Fibroblast of the aortic adventitia (primary cell): ENCODE measurements around the gene LYVE1. TPM values are rescaled to one million over a fixed set of nuclear protein-coding genes. Genes with fewer than 3 reads are reported as not detected.

Experiments used
- DNase-seq: peaks from one replicate; pipeline ENCODE4 v3.0.0-alpha.2; 2010; ENCODE audit warnings: low read depth
- H3K4me3 ChIP-seq: 2 replicates; pipeline ENCODE4 v1.5.1; 2011; ENCODE audit warnings: low read depth, mild to moderate bottlenecking, control low read depth, low read length, moderate library complexity
- CTCF ChIP-seq: IDR thresholded peaks from 2 replicates; pipeline ENCODE4 v1.5.1; 2011; ENCODE audit warnings: mild to moderate bottlenecking, low read length, control low read depth, inconsistent platforms; ENCODE audit not compliant: insufficient read depth
- total RNA-seq: library from RNA; depleted of rRNA; stranded (reverse); fragments of >200 nt; gene quantifications from 2 replicates; pipeline ENCODE4 v1.2.3, GENCODE V29; 2012; ENCODE audit warnings: low replicate concordance

The LYVE1 gene
- total RNA-seq, 1 donor, result not detected

GRCh38 chr11:10606536-10607208, 38.2 kb upstream of the LYVE1 start:
- DNase-seq, result peak; percentile 37
- TF ChIP-seq CTCF, result no peak
- H3K4me3 ChIP-seq, result no peak overlapping the region

- TF ChIP-seq CTCF, result no peak
- DNase-seq, result peak; percentile 67
- H3K4me3 ChIP-seq, result no peak overlapping the region
Measured at GRCh38 chr11:10605941-10606381, 37.5 kb upstream of the LYVE1 start.

- no peak for DNase-seq
- no peak overlapping the region for H3K4me3 ChIP-seq
- no peak for TF ChIP-seq CTCF
Measured at GRCh38 chr11:10604798-10605197, 36.3 kb upstream of the LYVE1 start.

- no peak overlapping the region for H3K4me3 ChIP-seq
- DNase-seq, result no peak
- no peak for TF ChIP-seq CTCF
Measured at GRCh38 chr11:10604340-10604748, 35.9 kb upstream of the LYVE1 start.

- DNase-seq, result no peak
- TF ChIP-seq CTCF, result no peak
- H3K4me3 ChIP-seq, result no peak overlapping the region
Measured at GRCh38 chr11:10603721-10604297, 35.3 kb upstream of the LYVE1 start.

- no peak for DNase-seq
- no peak overlapping the region for H3K4me3 ChIP-seq
- TF ChIP-seq CTCF, result no peak
Measured at GRCh38 chr11:10602945-10603344, 34.5 kb upstream of the LYVE1 start.
